Thyroid gland (tissue), 4 donors: ENCODE results near the gene ESM1.

Experiments used
- CTCF ChIP-seq, 6 experiments: fragments of 200-600 bp in 3 of 6; fragments of 450-650 bp in 3 of 6; sonication (generic) in 3 of 6; IDR thresholded peaks; one replicate each; pipeline ENCODE4 v1.5.1; 2016 to 2019; ENCODE audit warnings: antibody characterized with exemption in 6 of 6, mild to moderate bottlenecking in 2 of 6, inconsistent platforms in 1 of 6, moderate library complexity in 1 of 6
- POLR2A ChIP-seq, 2 donors: fragments of 450-650 bp; IDR thresholded peaks; one replicate each; pipeline ENCODE4 v1.6.1; 2017; ENCODE audit warnings: antibody characterized with exemption in 2 of 2, mild to moderate bottlenecking in 2 of 2, moderate library complexity in 1 of 2

GRCh38 chr5:54944364-54944763 is 41.0 kb downstream of the ESM1 start:
- TF ChIP-seq CTCF (IDR thresholded peaks at IDR 0.05) (peak; percentile 7 to 69 (median 47)), POLR2A (IDR thresholded peaks at IDR 0.05) (no peak)
